Epidermal melanocyte (primary cell): ENCODE measurements around the gene ARID5A.
"Not testable (repeated sequence)": the region's sequence is repeated elsewhere in the genome, so short reads cannot be mapped to it uniquely, and the experiment has no call there.

ENCODE experiments used
- DNase-seq: peaks from one replicate; pipeline ENCODE4 v3.0.0; 2011; ENCODE audit warnings: low spot score; ENCODE audit not compliant: insufficient read length

Gene ARID5A, protein sequence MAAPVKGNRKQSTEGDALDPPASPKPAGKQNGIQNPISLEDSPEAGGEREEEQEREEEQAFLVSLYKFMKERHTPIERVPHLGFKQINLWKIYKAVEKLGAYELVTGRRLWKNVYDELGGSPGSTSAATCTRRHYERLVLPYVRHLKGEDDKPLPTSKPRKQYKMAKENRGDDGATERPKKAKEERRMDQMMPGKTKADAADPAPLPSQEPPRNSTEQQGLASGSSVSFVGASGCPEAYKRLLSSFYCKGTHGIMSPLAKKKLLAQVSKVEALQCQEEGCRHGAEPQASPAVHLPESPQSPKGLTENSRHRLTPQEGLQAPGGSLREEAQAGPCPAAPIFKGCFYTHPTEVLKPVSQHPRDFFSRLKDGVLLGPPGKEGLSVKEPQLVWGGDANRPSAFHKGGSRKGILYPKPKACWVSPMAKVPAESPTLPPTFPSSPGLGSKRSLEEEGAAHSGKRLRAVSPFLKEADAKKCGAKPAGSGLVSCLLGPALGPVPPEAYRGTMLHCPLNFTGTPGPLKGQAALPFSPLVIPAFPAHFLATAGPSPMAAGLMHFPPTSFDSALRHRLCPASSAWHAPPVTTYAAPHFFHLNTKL

DNA sequence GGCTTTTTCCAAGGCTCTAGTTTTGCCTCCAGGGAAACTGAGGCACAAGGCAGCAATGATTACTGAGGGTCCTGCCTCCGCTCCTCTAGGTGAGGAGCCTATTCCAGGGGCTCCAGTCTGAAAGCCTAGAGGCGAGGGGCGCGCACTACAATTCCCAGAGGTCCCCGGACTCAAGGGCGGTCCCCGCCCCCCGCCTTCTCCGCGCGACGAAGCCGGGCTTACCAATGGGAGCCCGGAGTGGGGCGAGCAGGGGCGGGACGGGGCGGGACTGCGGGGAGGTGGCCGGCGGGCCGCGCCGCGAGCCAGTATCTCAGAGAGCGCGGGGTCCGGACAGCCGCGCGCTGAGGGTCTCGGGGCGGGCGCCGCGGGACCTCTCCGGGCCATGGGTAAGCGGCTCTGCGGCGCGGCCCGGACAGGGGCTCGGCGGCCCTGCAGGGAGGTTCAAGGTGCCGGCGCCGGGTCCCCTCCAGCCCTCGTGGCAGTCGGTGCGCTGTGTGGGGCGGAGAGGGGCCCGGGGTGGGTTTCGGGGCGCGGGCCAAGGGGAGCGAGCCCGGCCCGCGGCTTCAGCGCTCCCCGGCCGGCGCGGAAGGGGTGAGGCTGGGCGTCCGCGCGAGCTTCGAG is at the start of gene ARID5A:
TSS of gene ARID5A (plus strand) at position 308 of the 621 bp plus-strand sequence. CDS start at position 383, 75 bp downstream.
- DNase-seq = peak; percentile 72

DNA sequence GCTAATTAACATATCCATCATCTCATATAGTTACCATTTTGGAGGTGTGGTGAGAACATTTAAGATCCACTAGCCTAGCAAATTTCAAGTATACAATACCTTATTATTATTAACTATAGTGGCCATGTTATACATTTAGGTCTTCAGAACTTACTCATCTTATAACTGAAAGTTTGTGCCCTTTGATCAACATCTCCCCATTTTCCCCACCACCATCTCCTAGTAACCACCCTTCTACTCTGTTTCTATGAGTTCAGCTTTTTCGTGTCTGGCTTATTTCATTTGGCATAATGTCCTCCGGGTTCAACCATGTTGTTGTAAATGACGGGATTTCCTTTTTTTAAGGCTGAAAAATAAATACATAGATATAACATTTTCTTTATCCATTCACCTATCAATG is 47.3 kb upstream of the ARID5A start:
- DNase-seq = no peak

DNA sequence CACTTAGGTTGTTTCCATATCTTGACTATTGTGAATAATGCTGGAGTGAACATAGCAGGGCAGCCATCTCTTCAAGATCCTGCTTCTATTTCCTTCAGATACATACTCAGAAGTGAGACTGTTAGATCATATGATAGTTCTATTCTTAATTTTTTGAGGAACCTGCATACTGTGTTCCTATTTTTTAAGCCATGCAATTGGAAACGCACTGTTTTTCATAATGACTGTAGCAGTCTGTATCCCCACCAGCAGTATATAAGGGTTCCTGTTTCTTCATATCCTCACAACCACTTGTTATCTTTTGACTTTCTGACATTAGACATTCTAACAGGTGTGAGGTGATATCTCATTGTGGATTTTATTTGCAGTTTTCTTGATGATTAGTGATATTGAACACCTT is 46.9 kb upstream of the ARID5A start:
- no peak for DNase-seq

DNA sequence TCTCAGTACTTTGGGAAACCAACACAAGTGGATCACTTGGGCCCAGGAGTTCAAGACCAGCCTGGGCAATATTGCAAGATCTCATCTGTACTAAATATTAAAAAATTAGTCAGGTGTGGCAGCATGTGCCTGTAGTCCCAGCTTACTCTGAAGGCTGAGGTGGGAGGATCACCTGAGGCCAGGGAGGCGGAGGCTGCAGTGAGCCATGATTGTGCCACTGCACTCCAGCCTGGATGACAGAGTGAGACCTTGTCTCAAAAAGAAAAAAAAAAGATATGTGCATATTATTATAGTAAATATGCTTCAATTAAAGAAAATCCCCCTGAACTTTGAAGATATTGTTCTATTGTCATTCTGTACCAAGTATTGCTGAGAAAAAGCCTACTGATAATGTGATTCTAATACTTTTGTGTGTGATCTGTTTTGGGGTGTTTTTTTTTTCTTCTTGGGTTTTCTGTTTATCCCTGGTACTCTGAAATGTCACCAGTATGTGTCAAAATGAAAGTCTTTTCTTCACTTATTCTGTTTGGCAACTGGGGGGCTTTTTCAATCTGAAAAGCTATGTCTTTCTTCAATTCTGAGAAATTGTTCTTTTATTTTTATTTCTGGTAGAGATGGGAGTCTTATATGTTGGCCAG is 44.6 kb upstream of the ARID5A start:
- DNase-seq = no peak

DNA sequence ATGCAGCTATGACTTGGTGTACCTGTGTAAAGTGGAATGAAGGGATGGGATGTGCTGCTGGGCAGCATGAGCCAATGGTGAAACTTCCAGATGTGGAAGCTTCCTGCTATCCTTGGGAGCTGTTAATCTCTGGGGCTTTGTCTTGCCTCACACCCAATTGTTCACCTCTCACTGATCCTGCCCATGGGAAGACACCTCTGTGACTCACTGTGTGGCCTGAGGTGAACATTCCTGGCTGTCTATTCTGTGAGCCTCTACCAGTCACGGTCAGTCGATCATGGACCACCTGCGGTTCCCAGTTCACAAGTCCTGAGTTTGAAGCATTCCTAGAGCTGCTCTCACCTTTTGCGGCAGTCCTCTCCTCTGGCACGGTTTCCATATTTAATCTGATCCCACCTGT is 43.5 kb upstream of the ARID5A start:
- no peak for DNase-seq

DNA sequence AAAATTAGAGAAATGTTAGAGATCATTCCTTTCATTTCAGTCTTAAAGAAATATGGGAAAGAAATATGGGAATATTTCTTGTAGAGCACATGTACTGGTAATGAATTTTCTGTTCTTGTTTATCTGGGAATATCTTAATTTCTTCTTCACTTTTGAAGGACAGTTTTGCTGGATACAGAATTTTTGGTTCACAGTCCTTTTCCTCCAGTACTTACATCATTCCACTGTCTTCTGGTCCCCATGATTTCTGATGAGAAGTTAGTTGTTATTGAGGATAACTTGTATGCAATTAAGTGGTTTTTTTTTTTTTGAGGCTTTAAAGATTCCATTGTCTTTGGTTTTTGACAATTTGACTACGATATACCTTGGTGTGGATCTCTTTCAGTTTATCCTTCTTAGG is 42.4 kb upstream of the ARID5A start:
- no peak for DNase-seq

DNA sequence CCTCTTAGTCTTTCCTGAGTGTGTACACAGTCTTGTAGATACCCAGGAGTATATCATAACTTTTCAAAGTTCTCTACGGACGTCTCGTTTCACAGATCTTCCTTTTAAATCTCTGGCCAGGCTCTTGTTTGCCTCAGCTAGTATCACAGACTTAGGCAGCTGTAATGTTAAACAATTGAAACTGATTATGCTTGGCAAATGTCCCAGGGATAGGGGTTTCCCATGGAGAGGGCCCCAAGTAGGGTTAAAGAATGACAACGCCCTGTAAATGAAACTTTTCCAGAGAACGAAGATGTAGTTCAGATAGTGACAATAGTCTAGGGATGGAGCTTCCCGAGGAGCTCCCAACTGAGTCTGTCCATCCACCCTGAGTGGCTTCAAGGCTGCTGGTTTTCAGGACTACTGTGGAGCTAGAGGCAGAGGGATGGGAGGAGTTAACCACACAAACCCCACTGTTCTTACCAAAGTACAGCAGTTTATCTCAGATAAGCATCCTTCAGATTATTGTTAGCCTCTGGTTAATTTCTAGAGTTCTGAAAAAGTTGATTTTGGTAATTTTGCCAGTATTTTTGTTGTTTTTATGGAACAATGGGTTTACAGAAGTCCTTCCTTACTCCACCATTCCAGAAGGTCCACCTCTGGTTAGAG is 40.4 kb upstream of the ARID5A start:
- no peak for DNase-seq

DNA sequence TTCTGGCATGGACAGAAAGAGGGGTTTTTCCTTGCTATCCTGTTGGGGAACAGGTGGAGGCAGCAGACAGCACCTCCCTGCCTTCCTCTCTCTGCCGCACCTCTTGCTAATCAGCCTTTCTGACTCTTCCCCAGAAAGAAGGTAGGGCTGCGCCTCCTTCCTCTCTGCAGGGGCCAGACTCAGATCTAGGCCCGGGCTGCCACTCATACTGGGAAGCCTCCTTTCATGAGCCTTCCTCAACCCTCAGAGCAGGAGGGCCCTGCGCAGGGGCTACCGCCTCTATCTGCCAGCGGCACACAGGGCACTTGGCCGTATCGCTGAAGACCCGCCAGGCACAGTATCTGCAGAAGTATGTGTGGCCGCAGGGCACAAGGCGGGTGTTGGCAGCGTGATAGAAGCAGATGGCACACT is 38.5 kb upstream of the ARID5A start:
- no peak for DNase-seq

DNA sequence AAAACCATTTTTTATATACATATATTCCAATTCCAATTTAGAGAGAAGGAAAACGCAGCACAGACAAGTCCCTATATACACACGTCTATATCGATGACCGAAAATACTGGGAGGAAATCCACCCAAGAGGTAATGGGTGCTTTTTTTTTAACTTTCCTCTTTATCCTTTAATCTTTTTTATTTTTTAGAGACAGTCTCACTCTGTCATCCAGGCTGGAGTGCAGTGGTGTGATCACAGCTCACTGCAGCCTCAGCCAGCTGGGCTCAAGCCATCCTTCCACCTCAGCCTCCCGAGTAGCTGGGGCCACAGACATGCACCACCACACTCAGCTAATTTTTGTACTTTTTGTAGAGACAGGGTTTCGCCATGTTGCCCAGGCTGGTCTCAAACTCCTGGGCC is 37.9 kb upstream of the ARID5A start:
- DNase-seq = not testable (repeated sequence)

DNA sequence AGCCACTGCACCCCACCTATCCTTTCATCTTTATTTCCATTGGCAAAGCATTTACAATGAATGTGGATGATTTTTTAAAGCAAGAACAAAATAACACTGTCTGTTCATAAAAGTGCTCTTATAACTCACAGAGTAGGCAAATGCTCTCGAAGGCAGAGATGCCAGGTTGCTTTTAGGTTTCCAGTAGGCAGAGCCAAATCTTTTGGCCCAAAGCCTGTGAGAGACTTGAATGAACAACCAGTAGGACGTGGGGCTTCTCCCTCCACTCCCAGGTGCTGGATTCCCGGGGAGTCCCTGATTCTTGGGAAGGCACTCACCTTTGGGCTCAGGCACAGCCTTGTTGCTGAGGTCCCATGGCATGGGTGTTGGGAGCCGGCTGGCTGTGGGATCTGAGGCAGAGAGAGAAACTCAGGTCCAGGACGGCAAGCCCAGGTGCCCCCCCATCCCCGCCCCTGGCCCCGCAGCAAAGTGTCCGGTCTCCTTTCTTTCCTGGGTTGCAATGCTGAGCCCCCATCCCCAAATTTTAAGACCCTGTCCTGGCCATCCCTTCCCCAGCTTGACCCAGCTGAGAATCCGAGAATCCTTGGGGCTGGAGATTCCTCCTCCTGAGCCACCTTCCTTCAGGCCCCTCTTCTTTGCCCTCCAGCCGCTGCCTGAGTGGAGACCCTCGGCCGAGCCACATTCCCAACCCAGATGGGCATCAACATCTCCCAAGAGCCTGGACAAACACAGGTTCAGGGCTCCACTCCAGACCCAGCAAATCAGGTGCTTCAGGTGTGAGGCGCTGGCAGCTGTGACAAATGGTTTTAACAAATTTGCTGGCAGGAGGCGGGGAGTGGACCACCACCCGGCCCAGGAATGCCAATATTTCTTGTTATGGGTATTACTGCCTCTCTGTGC is 37.2 kb upstream of the ARID5A start:
- no peak for DNase-seq

DNA sequence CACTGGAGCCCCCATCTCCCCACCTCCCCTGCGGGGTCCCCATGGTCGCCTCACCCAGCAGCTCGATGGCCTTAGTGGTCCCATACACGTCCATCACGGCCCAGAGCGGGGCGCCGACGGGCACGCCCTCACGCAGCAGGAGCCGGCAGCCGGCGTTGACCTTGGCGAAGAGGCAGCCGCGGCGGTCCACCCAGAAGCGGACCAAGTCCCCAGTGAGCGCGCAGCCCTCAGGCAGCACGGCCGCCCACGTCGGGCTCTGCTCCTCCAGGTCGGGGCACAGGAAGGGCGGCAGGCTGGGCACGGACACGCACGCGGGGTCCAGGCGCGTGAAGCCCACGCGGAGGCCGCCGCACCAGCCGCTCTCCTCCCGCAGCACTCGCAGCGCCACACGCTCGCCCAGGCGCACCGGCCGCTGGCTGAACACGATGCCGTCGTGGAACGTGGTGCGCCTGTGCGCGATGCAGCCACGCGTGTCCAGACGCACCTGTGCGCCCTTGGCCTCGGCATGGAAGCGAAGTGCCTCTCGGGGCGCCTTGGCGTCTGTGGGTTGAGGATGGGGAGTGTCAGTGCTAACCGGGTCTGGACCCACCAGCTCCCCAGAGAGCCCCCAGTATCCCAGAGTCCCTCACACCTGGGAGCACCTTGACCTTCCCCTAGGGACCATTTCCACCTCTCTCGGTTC is 36.0 kb upstream of the ARID5A start:
- no peak for DNase-seq

DNA sequence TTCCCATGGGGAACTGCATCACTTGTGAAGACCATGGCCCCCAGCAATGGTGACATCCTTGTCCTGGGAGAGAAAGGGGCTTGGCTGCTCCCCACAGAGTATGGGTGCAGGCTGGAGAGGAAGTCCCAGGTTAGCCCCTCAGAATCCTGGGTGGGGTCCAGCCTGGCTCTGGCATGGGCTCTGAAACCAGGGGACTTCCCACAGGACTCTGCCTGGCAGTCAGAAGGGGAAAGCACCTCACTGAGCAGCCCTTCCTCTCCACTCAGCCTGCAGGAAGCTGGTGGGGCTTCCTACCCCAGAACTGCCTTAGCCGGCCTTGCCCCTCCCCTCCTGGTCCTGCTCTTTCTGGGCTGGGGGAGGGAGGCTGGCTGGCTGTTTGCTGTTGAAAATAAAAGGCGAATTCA is 35.1 kb upstream of the ARID5A start:
- DNase-seq = no peak

DNA sequence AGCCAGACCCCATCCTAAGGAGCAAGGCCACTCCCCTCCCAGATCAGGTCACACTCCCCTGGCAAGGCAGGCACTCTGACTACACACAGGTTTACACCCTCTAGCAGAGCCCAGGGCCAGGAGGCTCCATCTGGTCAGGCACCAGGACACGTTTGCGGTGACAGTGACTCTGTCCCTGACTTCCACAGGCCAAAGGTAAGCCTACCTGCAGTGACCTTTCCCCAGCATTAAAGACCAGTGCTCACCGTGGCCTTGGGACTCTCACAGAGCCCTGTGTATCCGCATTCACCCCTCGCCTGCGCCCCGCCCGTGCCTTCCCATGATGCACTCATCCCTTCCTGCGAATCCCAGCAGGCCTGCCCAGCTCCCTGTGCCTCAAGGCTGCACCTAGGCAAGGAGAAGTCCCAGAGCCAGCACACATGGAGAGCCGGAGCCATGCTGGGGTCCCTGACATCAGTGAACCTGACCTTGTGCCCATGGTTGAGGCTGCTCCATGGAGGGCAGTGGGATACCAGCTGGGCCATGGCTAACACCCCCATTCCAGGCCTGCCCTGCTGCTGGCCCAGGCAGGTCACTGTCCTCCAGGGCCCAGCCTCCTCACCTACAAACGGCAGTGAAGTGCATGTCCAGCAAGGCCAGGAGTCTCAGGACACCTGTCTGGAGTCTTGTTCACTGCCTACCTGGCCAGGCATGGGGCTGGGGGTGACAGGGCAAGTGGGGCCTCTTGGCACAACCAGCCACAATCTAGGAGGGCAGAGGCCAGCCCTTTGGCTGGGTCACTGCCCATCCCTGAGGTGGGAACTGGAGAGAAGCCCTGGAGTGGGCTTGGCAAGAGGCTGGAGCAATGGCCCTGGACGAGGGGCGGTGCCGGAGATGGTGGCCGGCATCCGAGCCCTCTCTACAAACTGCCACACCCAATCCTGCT is 34.4 kb upstream of the ARID5A start:
- DNase-seq = no peak

DNA sequence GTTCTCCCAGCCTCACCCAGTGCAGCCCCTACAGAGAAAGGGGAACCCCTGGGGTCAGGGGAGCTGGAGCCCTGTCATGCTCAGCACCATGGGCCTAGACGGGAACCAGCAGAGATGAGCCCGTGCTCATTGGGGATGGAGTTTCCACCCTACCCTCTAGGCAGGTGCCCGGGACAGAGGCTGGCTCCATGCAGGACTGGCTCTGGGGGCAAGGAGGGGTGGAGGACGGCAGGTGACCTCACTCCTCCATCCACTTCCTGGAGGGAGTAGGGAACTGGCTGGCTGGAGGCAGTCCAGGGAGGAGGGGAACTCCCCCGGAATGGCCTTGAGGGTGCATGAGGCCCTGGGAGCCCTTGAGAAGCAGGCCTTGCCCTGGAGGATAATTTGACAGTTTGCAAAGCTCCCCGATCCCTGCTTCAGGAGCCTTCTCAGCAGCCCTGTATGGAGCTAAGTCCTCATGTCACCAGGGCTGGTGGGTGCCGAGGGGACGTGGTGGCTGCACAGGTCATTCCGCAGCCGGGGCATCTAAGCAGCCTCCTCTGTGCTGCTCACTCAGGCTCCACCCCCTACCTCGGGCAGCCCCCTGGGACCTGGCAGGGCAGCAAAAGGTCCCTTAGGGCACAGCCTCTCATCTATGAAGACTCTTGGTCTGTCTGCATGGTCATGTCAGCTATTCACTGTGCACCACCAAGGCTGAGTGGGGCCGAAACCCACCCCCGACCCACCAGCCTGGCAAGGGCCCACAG is 33.5 kb upstream of the ARID5A start:
- no peak for DNase-seq

DNA sequence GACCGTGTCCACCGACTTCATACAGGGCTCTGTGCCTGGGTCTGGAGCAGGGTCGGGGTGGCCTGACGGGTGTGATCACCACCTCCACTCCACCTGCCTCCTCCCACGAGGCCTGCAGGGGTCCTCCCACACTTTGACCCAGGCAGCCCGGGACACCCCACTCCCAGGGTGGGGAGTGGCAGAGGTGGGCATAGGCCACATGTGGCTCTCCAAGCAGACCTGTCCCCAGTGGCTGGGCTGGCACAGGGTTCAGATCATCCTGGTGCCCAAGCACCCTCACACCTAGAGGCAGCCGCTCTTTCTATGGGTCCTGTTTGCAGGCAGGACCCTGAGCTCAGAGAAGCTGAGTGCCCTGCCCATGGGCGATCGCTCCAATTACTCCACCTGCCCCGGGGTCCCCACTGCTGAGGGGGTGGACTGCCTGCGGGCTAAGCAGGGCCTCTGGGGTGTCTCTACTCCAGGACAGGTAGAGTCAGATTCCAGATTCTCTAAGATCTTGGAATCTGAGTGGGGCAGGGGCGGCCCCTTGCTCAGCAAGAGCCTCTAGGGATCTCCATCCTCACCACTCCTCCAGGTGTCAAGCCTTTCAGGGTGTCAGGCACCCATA is 32.8 kb upstream of the ARID5A start:
- DNase-seq = no peak

DNA sequence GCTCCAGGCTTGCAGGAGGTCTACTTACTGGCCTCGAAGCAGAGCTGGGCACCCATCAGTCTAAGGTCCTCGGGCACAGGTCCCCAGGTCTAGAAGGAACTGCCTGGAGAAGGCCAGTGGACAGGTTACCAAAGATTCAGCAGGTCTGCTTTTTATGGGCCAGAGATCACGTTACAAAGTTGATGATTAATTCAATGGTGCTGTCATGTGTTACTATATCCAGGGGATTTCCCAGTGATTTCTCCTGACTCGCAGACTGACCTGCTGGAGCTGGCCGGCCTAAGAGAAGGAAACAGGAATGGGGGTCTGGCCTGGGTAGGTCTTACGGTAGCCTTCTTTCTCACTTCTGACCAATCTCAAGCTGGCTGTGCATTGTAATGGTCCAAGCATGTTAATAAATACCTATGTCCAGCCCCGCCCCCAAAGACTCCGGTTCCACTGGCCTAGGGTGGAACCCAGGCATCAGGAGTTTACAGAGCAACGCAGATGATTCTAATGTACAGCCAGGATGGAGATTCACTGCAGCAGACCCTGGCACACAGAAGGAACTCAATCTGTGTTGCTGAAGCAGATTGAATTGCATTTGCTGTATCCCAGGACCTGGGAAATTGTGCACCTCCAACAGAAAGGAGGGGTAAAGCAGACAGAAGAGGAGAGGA is 31.2 kb upstream of the ARID5A start, which contains the start of gene NEURL3:
TSS of gene NEURL3 (minus strand) at position 127 of the 659 bp plus-strand sequence. CDS start at position 56, 71 bp downstream.
- DNase-seq = no peak
